DMS53 (cell line): ENCODE measurements around the gene EIF3L.
A peak's percentile ranks its signal among the peaks of the same experiment; 100 is the strongest.

ENCODE experiments used
- DNase-seq: peaks from one replicate; lab custom pipeline; 2025; lab: John Stamatoyannopoulos, UW

The EIF3L gene

GRCh38 chr22:37817705-37818408 lies 31.4 kb upstream of the EIF3L start:
- peak; percentile 75 for DNase-seq

- peak; percentile 73 for DNase-seq
Measured at GRCh38 chr22:37818409-37819104, 30.7 kb upstream of the EIF3L start.

- no peak for DNase-seq
Measured at GRCh38 chr22:37819105-37819433, 30.1 kb upstream of the EIF3L start.

- DNase-seq = no peak
Measured at GRCh38 chr22:37820350-37820749, 28.9 kb upstream of the EIF3L start.

- peak; percentile 28 for DNase-seq
Measured at GRCh38 chr22:37822079-37822833, 27.0 kb upstream of the EIF3L start.

GRCh38 chr22:37823134-37823985 lies 25.9 kb upstream of the EIF3L start, which contains the start of gene GALR3:
Gene GALR3, plus strand, starts transcription at chr22:37823382. Its CDS starts 25 bp downstream, at chr22:37823407.
- peak; percentile 88 for DNase-seq

GRCh38 chr22:37824674-37825641 lies 24.3 kb upstream of the EIF3L start:
- DNase-seq = no peak

GRCh38 chr22:37827056-37827455 lies 22.2 kb upstream of the EIF3L start:
- no peak for DNase-seq

GRCh38 chr22:37830093-37830842 lies 19.0 kb upstream of the EIF3L start:
- DNase-seq = no peak

GRCh38 chr22:37831472-37831871 lies 17.7 kb upstream of the EIF3L start:
- no peak for DNase-seq

GRCh38 chr22:37832022-37832857 lies 17.0 kb upstream of the EIF3L start:
- no peak for DNase-seq

GRCh38 chr22:37842015-37842793 lies 7.0 kb upstream of the EIF3L start:
- no peak for DNase-seq

- DNase-seq = no peak
Measured at GRCh38 chr22:37843741-37844089, 5.5 kb upstream of the EIF3L start.

- DNase-seq = no peak
Measured at GRCh38 chr22:37844904-37845329, 4.3 kb upstream of the EIF3L start.

GRCh38 chr22:37846433-37846832 lies 2.8 kb upstream of the EIF3L start:
- no peak for DNase-seq

- DNase-seq = peak; percentile 60
Measured at GRCh38 chr22:37848587-37849088, 581 bp upstream of the EIF3L start.

GRCh38 chr22:37850801-37851200 lies 1.6 kb downstream of the EIF3L start:
- DNase-seq = no peak

GRCh38 chr22:37852418-37852817 lies 3.2 kb downstream of the EIF3L start:
- DNase-seq = no peak
